ENCODE data around the gene EEF1AKMT4. TPM values are rescaled to one million over a fixed set of nuclear protein-coding genes. Genes with fewer than 3 reads are reported as not detected.
A peak's percentile ranks its signal among the peaks of the same experiment; 100 is the strongest.
"Not testable (repeated sequence)": the region's sequence is repeated elsewhere in the genome, so short reads cannot be mapped to it uniquely, and the experiment has no call there.

EEF1AKMT4 gene
- total and polyA plus RNA-seq, 2 donors, result 1.7 to 2.6 TPM

DNA sequence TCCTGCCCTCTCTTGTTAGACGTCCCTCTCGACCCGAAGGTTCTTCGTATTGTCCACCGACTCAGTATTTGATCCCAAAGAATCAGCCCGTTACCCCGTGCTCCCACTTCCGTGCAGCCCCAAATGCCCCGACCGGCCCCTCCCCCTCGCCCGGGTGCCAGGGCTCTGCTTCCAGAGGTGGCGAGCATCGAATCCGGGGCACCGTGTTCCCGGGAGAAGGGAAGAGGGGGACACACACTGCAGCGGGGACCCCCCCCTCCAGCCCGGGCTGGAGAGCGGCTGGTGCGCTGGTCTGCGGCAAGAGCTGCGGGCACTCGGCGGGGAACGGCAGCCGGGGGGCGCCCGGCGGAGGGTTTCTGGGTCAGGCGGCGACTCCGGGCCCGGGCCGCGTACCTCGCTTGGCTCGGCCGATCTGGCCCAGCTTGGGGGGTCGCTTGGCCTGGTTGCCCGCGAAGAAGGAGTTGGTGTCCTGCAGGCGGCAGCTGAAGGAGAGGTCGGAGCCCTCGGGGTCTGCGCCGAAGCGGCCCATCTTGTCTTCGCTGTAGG, 11.3 kb downstream of the EEF1AKMT4 start:
- no peak for DNase-seq (ENCODE audit: extremely low spot score)
- Histone ChIP-seq H3K27ac (ENCODE audit: low read depth) (no peak overlapping the region), H3K4me1 (ENCODE audit: insufficient read depth) (no peaks in the 10 kb centered on the region), H3K36me3 (ENCODE audit: insufficient read depth) (no peaks in the 10 kb centered on the region), H3K4me3 (ENCODE audit: low read depth, low read length) (peak overlapping the region; percentile 57)
- 1% methylated on average over 49 of the region's 49 CpGs for WGBS

DNA sequence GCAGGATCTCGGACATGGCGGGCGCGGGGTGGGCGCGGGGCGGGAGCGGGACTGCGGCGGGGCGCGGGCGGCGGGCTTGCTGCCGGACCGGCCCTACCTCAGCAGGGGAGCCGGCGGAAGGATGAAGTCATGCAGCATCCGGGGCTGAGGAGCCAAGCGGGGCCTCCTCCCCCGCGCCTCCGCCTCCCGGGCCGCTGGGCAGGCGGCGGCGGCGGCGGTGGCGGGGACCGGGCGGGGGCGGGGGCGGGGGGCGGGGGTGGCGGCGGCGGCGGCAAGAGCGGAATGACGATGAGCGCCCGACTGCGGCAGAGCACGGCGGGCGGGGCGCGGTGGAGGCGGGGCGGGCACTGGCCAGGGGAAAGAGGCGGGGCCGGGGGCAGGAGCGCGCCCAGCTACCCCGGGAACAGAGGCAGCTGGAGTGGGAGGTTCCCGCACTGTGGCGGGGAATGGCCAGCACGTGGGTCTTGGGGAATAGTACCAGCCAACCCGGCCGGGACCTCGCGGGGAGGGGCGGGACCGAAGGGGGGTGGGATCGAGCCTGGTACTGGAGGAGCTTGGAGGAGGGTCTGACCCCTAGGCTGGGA, 11.9 kb downstream of the EEF1AKMT4 start, which contains the start of gene CAMK2N2:
TSS of gene CAMK2N2 (minus strand) at position 284 of the 584 bp plus-strand sequence. CDS start at position 16, 268 bp downstream.
- Histone ChIP-seq H3K4me3 (ENCODE audit: low read depth, low read length) (peak within 1 kb of the TSS; percentile 57), H3K36me3 (ENCODE audit: insufficient read depth) (no peaks in the 10 kb centered on the region), H3K4me1 (ENCODE audit: insufficient read depth) (no peaks in the 10 kb centered on the region), H3K27ac (ENCODE audit: low read depth) (no peak within 1 kb of the TSS)
- DNase-seq (ENCODE audit: extremely low spot score), result no peak
- 1% methylated on average over 65 of the region's 67 CpGs for WGBS

DNA sequence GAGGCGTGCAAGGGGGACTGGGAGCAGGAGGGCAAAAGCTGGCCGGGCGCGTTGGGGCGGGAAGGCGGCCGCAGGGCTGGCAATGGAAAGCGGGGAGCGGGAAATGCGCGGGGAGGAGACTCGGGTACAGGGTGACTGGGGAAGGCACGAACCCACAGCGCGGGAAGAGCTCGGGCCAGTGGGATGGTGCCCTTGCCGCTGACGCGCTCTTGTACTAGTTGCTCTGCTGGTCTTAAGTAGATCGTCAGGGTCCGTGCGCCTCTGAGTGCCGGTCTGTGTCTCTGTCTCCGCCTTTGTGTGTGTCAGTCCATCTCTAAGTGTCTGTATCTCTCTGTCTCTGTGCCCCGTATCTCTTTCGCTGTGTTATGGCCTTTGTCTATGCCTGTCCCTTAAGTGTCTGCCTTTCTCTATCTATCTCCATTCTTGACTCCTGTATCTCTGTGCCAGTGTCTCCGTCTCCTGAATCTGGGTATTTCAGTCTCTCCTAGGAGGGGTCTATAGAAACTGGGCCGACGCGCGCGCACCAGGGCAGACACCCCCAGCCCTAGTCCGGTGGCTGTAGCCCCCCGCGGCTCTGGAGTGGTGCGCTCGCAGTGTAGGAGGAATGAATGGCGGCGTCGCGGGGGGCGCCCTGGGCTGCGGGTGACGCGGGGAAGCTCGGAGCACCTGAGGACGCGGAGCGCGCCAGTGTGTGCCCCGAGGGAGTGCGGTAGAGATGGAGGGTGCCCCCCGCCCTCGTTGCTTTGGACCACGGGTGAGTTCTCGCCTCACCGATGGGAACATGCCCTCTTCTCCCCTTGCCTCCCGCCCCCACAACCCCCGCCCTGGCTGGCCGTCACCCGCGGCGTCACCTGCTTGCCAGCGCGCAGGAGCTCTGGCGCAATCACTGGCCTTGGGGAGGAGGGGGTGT, 12.6 kb downstream of the EEF1AKMT4 start:
- H3K4me1 ChIP-seq (ENCODE audit: insufficient read depth), result no peaks in the 10 kb centered on the region
- DNase-seq (ENCODE audit: extremely low spot score), result no peak
- H3K4me3 ChIP-seq (ENCODE audit: low read depth, low read length), result peak overlapping the region; percentile 57
- no peak overlapping the region for H3K27ac ChIP-seq (ENCODE audit: low read depth)
- H3K36me3 ChIP-seq (ENCODE audit: insufficient read depth), result no peaks in the 10 kb centered on the region
- 2% methylated on average over 66 of the region's 66 CpGs for WGBS

DNA sequence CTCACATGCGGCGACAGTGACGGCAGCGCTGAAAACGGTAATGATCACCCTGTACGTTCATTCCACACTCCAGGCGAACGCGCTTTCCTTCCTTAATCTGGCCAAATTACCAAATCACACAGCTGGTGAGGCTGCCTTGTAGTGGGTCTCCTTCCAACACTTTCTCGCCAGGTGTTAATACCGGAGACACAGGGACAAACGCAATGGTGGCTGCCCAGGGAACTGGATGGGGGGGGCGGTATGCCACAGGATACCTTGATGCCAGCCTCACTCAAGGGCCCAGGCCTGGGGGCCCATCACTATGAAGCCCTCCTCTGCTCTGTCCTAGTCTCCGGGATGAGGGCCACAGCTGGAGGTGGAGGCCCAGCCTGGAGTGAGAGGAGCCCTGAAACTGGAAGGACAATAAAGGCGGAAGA, 13.3 kb downstream of the EEF1AKMT4 start:
- H3K4me3 ChIP-seq (ENCODE audit: low read depth, low read length), result no peak overlapping the region
- 16% methylated on average over 15 of the region's 15 CpGs for WGBS
- no peak for DNase-seq (ENCODE audit: extremely low spot score)
- no peaks in the 10 kb centered on the region for H3K4me1 ChIP-seq (ENCODE audit: insufficient read depth)
- no peaks in the 10 kb centered on the region for H3K36me3 ChIP-seq (ENCODE audit: insufficient read depth)
- no peak overlapping the region for H3K27ac ChIP-seq (ENCODE audit: low read depth)

DNA sequence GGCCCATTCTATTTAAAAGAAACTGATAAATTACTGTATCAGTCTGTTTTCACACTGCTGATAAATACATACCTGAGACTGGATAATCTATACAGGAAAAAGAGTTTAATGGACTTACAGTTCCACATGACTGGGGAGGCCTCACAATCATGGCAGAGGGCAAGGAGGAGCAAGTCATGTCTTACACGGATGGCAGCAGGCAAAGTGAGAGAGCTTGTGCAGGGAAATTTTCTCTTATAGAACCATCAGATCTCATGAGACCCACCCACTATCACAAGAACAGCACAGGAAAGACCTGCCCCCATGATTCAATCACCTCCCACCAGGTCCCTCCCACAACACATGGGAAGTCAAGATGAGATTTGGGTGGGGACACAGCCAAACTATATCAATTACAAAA, 17.8 kb downstream of the EEF1AKMT4 start:
- H3K4me1 ChIP-seq (ENCODE audit: insufficient read depth); H3K27ac ChIP-seq (ENCODE audit: low read depth); H3K4me3 ChIP-seq (ENCODE audit: low read depth, low read length); DNase-seq (ENCODE audit: extremely low spot score); H3K36me3 ChIP-seq (ENCODE audit: insufficient read depth): not testable (repeated sequence)
- 85% methylated on average over 1 of the region's 1 CpG for WGBS

DNA sequence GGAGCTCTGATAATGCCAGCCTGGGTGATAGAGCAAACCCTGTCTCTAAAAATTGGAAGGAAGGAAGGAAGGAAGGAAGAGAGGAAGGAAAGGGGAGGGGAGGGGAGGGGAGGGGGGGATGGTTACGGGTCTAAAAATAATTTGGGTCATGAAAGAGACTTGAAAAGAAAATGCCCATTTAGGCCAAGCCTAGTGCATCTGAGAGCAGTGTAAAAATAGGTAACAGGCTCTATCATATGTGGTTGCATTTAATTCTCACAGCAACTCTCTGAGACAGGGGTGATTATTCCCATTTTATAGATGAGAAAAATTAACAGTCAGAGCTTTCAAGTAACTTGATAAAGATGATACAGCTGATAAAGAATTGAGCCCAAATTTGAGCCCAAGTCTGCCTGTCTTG, 22.8 kb downstream of the EEF1AKMT4 start:
- Histone ChIP-seq H3K4me3 (ENCODE audit: low read depth, low read length) (no peak overlapping the region), H3K27ac (ENCODE audit: low read depth) (no peak overlapping the region), H3K36me3 (ENCODE audit: insufficient read depth) (no peaks in the 10 kb centered on the region), H3K4me1 (ENCODE audit: insufficient read depth) (no peaks in the 10 kb centered on the region)
- no peak for DNase-seq (ENCODE audit: extremely low spot score)
- WGBS, result 39% methylated on average over 1 of the region's 1 CpG

DNA sequence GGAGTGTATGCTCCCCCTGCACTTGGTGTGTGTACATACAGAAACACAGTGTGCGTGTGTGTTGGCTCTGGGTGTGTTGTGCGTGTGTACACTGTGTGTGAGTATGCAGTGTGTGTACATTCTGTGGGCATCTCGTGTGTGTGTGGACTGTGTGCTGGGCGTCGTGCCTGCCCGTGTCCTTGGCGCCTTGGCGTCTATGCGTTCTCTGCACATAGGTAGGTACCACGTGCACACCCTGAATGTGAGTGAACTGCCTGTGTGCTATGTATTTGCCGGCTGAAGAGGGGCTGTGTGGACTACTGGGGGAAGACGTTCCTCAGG, 25.9 kb downstream of the EEF1AKMT4 start:
- H3K4me3 ChIP-seq (ENCODE audit: low read depth, low read length), result no peak overlapping the region
- 71% methylated on average over 12 of the region's 12 CpGs for WGBS
- no peaks in the 10 kb centered on the region for H3K4me1 ChIP-seq (ENCODE audit: insufficient read depth)
- DNase-seq (ENCODE audit: extremely low spot score), result no peak
- no peak overlapping the region for H3K27ac ChIP-seq (ENCODE audit: low read depth)
- H3K36me3 ChIP-seq (ENCODE audit: insufficient read depth), result no peaks in the 10 kb centered on the region

DNA sequence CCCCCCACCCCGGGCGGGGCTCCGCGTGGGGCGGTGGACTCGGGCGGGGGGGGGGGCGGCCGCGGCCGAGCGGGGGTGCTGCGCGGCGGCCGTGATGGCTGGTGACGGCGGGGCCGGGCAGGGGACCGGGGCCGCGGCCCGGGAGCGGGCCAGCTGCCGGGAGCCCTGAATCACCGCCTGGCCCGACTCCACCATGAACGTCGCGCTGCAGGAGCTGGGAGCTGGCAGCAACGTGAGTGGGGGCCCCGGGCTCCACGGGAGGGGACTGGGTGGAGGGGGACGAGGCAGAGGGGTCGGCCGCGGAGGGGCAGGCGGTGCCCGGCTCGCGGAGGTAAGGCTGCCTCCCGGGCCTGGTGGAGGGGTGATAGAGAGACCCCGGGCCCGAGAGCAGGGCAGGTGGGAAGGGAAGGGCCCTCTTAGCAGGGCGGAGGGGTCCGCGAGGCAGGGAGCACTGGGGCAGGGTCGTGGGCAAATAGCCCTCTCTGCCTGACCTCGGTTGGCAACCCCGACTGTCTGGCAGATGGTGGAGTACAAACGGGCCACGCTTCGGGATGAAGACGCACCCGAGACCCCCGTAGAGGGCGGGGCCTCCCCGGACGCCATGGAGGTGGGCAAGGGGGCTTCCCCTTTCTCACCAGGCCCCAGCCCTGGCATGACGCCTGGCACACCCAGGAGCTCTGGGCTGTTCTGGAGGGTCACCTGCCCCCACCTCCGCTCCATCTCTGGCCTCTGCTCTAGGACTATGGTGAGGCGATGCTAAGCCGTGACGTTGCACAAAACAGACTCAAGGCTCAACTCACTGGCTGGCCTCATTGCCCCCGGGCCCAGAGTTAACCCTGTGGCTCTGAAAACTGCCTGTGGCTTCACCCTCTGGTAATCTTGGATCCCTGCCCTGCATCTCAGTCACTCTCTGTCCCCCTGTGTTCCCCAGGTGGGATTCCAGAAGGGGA, 26.8 kb downstream of the EEF1AKMT4 start, which contains the start of gene ECE2:
TSS of gene ECE2 (plus strand) at position 62 of the 950 bp plus-strand sequence. CDS start at position 194, 132 bp downstream.
- DNase-seq (ENCODE audit: extremely low spot score), result no peak
- WGBS, result 11% methylated on average over 65 of the region's 65 CpGs
- Histone ChIP-seq H3K36me3 (ENCODE audit: insufficient read depth) (no peaks in the 10 kb centered on the region), H3K4me3 (ENCODE audit: low read depth, low read length) (peak within 1 kb of the TSS; percentile 3), H3K27ac (ENCODE audit: low read depth) (no peak within 1 kb of the TSS), H3K4me1 (ENCODE audit: insufficient read depth) (no peaks in the 10 kb centered on the region)

DNA sequence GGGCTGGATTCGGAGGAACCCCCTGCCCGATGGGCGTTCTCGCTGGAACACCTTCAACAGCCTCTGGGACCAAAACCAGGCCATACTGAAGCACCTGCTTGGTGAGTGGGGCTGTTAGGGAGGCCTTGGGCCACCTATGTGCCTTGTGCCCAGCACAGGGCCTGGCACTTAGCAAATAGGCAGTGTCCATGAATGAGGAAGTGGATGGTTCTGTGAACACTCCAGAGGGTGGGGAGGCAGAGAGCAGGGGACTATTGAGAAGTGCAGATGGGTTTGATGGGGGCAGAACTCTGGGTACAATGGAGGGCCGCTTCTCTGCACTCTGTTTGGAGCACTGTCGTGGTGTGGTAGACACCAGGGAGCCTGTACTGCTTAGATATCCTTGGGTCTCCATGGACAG, 27.9 kb downstream of the EEF1AKMT4 start:
- WGBS, result 89% methylated on average over 6 of the region's 6 CpGs
- Histone ChIP-seq H3K4me3 (ENCODE audit: low read depth, low read length) (no peak overlapping the region), H3K36me3 (ENCODE audit: insufficient read depth) (no peaks in the 10 kb centered on the region), H3K27ac (ENCODE audit: low read depth) (no peak overlapping the region), H3K4me1 (ENCODE audit: insufficient read depth) (no peaks in the 10 kb centered on the region)
- DNase-seq (ENCODE audit: extremely low spot score), result no peak

DNA sequence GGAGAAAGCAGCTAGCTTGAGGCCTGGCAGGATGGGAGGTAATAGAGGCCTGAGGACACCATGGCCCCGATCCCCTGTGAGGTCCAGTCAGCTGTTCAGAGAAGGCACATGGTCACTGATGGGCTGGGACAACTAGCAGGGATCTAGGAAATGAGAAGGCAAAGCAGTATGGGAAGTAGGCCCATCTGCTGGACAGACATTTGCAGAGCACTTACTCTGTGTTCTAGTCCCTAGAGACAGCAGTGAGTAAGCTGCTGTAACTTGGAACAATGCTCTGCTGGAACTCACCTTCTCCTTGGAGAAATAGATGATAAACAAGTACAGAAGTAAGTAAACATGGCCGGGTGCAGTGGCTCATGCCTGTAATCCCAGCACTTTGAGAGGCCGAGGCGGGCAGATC, 33.5 kb downstream of the EEF1AKMT4 start:
- Histone ChIP-seq H3K4me3 (ENCODE audit: low read depth, low read length) (no peak overlapping the region), H3K36me3 (ENCODE audit: insufficient read depth) (no peaks in the 10 kb centered on the region), H3K27ac (ENCODE audit: low read depth) (no peak overlapping the region), H3K4me1 (ENCODE audit: insufficient read depth) (no peaks in the 10 kb centered on the region)
- DNase-seq (ENCODE audit: extremely low spot score), result no peak
- 88% methylated on average over 4 of the region's 4 CpGs for WGBS

DNA sequence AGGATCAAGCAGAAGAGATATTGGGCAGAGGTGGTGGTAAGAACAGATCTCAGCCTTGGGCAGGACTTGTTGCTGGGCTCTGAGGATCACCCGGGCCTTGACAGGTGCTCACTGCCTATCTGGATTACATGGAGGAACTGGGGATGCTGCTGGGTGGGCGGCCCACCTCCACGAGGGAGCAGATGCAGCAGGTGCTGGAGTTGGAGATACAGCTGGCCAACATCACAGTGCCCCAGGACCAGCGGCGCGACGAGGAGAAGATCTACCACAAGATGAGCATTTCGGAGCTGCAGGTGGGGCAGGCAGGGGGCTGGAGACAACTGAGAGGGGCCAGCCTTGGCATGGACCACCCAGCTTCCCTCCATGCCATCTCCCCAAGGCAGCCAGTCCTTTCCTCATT, 34.2 kb downstream of the EEF1AKMT4 start:
- no peaks in the 10 kb centered on the region for H3K4me1 ChIP-seq (ENCODE audit: insufficient read depth)

DNA sequence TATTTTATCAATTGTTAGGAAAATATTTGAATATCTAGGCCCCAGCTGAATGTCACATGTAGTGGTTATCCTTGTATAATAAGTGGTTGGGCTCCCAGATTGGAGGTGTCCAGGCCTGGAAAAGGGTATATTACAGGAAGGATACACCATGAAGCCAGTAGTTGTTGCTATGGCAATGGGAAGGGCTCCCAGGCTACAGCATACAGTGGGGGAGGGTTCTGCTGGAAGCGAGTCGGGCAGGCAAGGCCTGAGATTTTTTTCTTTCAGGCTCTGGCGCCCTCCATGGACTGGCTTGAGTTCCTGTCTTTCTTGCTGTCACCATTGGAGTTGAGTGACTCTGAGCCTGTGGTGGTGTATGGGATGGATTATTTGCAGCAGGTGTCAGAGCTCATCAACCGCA, 35.2 kb downstream of the EEF1AKMT4 start:
- H3K4me1 ChIP-seq (ENCODE audit: insufficient read depth), result no peaks in the 10 kb centered on the region
- no peak overlapping the region for H3K27ac ChIP-seq (ENCODE audit: low read depth)
- WGBS, result 13% methylated on average over 4 of the region's 4 CpGs
- no peaks in the 10 kb centered on the region for H3K36me3 ChIP-seq (ENCODE audit: insufficient read depth)
- DNase-seq (ENCODE audit: extremely low spot score), result no peak
- no peak overlapping the region for H3K4me3 ChIP-seq (ENCODE audit: low read depth, low read length)

More for the DNA sequence above, 34.2 kb downstream of the EEF1AKMT4 start:
- no peak for DNase-seq (ENCODE audit: extremely low spot score)
- Histone ChIP-seq H3K27ac (ENCODE audit: low read depth) (no peak overlapping the region), H3K36me3 (ENCODE audit: insufficient read depth) (no peaks in the 10 kb centered on the region), H3K4me3 (ENCODE audit: low read depth, low read length) (no peak overlapping the region)
- 91% methylated on average over 8 of the region's 8 CpGs for WGBS

DNA sequence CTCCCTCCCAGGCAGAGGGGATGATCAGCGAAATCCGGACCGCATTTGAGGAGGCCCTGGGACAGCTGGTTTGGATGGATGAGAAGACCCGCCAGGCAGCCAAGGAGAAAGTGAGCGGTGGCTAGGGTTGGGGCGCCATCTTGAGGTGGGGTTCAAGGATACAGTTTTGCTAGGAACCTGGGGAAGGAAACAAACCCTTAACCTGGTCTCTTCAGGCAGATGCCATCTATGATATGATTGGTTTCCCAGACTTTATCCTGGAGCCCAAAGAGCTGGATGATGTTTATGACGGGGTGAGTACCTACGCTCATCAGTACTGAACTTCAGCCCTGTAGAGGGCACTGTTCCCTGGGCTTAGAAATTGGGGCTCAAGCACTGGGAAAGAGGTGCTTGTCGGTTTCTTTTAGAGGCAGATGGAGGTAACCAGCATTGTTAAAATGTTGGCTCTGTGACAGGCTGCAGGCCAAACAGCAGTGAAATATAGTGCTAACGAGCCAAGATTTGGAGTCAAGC, 40.0 kb downstream of the EEF1AKMT4 start:
- Histone ChIP-seq H3K4me3 (ENCODE audit: low read depth, low read length) (no peak overlapping the region), H3K4me1 (ENCODE audit: insufficient read depth) (no peaks in the 10 kb centered on the region), H3K27ac (ENCODE audit: low read depth) (no peak overlapping the region), H3K36me3 (ENCODE audit: insufficient read depth) (no peaks in the 10 kb centered on the region)
- 10% methylated on average over 10 of the region's 10 CpGs for WGBS
- DNase-seq (ENCODE audit: extremely low spot score), result no peak
